Hindlimb muscle (tissue), 1 donor: ENCODE measurements around the gene MS4A8. TPM values are rescaled to one million over a fixed set of nuclear protein-coding genes. Genes with fewer than 3 reads are reported as not detected.
"Not testable (repeated sequence)": the region's sequence is repeated elsewhere in the genome, so short reads cannot be mapped to it uniquely, and the experiment has no call there.

Source experiments
- DNase-seq: peaks from one replicate; pipeline ENCODE4 v3.0.0-alpha.2; 2013
- polyA plus RNA-seq: library from polyadenylated mRNA; unstranded; fragments of 120-200 nt; gene quantifications from one replicate; pipeline ENCODE4 v1.2.1, GENCODE V29; 2013; ENCODE audit not compliant: insufficient read length

The MS4A8 gene
- polyA plus RNA-seq, 1 donor = 5.6 TPM

GRCh38 chr11:60725592-60725991 lies 26.2 kb downstream of the MS4A8 start:
- no peak for DNase-seq

- no peak for DNase-seq
These were observed 32.2 kb downstream of the MS4A8 start for GRCh38 chr11:60731586-60731985.

GRCh38 chr11:60734279-60734678 lies 34.9 kb downstream of the MS4A8 start:
- DNase-seq = no peak

- no peak for DNase-seq
These were observed 39.7 kb downstream of the MS4A8 start for GRCh38 chr11:60739114-60739513.

GRCh38 chr11:60740573-60740972 lies 41.2 kb downstream of the MS4A8 start:
- no peak for DNase-seq

- no peak for DNase-seq
These were observed 42.0 kb downstream of the MS4A8 start for GRCh38 chr11:60741421-60741820.

GRCh38 chr11:60743058-60743457 lies 43.6 kb downstream of the MS4A8 start:
- DNase-seq = no peak

GRCh38 chr11:60744114-60744513 lies 44.7 kb downstream of the MS4A8 start:
- no peak for DNase-seq

- DNase-seq = no peak
These were observed 48.0 kb downstream of the MS4A8 start for GRCh38 chr11:60747359-60747873.

GRCh38 chr11:60748225-60748624 lies 48.8 kb downstream of the MS4A8 start:
- DNase-seq = no peak

- DNase-seq = no peak
These were observed 49.4 kb downstream of the MS4A8 start for GRCh38 chr11:60748821-60749220.

- DNase-seq = no peak
These were observed 51.5 kb downstream of the MS4A8 start for GRCh38 chr11:60750911-60751310.

GRCh38 chr11:60753309-60753708 lies 53.9 kb downstream of the MS4A8 start:
- DNase-seq = no peak

- DNase-seq = no peak
These were observed 55.5 kb downstream of the MS4A8 start for GRCh38 chr11:60754887-60755286.

GRCh38 chr11:60756307-60757032 lies 57.1 kb downstream of the MS4A8 start, which contains the start of gene MS4A15:
Gene MS4A15 (plus strand): TSS chr11:60756867. CDS start chr11:60763734, 6,867 bp downstream.
- DNase-seq = no peak

GRCh38 chr11:60757231-60757800 lies 57.9 kb downstream of the MS4A8 start:
- no peak for DNase-seq

- DNase-seq = not testable (repeated sequence)
These were observed 59.3 kb downstream of the MS4A8 start for GRCh38 chr11:60758671-60759070.

- not testable (repeated sequence) for DNase-seq
These were observed 60.2 kb downstream of the MS4A8 start for GRCh38 chr11:60759438-60760225.

GRCh38 chr11:60761436-60762190 lies 62.2 kb downstream of the MS4A8 start:
- no peak for DNase-seq

- no peak for DNase-seq
These were observed 63.7 kb downstream of the MS4A8 start for GRCh38 chr11:60762851-60763691.

GRCh38 chr11:60763692-60764369 lies 64.4 kb downstream of the MS4A8 start:
- no peak for DNase-seq
